ENCODE measurements around the gene TPM2. TPM values are rescaled to one million over a fixed set of nuclear protein-coding genes. Genes with fewer than 3 reads are reported as not detected.

Gene TPM2
- polyA plus RNA-seq (2012; ENCODE audit: insufficient read depth, insufficient read length) = 53.5 TPM

DNA sequence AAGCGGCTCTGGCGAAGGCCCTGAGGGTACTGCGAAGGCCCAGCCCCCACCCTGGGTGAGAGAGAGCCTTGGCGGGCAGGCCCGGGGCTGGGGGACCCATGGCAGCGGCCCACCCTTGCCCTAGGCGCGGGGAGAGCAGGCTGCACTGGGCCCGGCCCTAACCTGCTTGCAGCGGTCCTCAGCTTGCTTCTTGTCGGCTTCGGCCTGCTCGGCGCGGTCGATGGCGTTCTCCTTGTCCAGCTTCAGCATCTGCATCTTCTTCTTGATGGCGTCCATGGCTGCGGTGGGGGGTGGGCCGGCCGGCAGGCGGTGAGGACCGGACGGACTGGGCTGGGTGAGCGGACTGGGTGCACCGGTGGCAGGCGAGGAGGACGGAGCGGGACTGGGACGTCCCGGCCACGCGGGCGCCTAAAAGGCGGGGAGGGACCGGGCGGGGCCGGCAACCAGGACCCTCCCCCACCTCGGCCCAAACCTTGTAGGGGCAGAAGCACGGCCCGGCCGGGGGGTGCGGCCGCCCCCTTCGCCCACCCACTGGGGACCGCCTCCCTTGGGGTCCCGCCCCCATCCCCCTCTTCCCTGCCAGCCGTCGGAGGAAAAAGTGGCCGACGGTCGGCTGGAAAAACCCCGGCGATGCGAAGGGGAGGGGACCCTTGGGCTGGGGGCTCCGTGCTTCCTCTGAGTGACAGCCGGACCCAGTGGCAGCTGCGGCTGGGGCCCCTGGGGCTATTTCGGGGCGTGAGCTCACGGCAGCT lies at the start of gene TPM2:
Gene TPM2, minus strand, starts transcription at position 384 of the 752 bp plus-strand sequence. Its CDS starts 108 bp downstream, at position 276.
- DNase-seq (ENCODE audit: low read depth, low spot score) = no peak
- H3K4me3 ChIP-seq (ENCODE audit: low read length) = peak within 1 kb of the TSS; percentile 68

GRCh38 chr9:35738924-35739323 lies 49.2 kb upstream of the TPM2 start:
- no peak overlapping the region for H3K4me3 ChIP-seq (ENCODE audit: low read length)
- DNase-seq (ENCODE audit: low read depth, low spot score) = no peak

DNA sequence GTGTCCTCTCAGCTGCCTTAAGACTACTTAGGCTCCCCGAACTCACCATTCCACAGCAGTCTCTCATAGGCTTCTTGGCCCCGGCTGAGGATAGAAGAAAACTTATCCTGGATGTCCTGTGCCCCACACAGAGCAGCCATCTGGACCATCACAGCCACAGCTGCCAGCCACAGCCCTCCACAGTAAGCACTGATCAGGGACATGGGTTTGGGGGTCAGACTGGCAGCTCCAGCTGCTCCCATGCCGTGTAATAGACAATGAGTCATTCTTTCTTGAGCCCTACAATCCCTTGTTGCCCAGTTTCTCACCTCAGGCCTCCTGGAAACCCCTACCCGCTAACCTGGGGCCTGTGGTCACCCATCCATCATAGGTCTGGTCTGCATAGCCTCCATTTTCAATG lies 48.5 kb upstream of the TPM2 start:
- DNase-seq (ENCODE audit: low read depth, low spot score) = no peak

DNA sequence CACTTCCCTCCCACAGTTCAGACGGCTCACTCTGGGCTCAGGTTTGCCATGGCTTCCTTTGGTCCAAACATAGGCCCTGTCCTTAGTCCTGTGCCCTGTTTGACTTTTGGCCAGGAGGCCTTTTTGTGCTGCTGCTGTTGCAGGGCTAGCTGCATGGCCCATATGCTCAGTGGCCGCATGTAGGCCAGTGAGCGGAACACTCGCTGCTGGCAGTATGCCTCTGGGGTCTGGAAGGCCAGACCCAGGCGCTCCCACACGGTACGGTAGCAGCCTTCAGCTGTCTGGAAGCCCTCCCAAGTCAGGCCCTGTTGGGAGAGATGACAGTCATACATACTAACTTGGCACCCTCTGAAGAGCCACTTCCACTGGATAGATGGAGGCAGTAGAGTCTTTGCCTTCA lies 47.4 kb upstream of the TPM2 start:
- DNase-seq (ENCODE audit: low read depth, low spot score) = no peak
- H3K4me3 ChIP-seq (ENCODE audit: low read length) = no peak overlapping the region

More for the DNA sequence above, 48.5 kb upstream of the TPM2 start:
- no peak overlapping the region for H3K4me3 ChIP-seq (ENCODE audit: low read length)

DNA sequence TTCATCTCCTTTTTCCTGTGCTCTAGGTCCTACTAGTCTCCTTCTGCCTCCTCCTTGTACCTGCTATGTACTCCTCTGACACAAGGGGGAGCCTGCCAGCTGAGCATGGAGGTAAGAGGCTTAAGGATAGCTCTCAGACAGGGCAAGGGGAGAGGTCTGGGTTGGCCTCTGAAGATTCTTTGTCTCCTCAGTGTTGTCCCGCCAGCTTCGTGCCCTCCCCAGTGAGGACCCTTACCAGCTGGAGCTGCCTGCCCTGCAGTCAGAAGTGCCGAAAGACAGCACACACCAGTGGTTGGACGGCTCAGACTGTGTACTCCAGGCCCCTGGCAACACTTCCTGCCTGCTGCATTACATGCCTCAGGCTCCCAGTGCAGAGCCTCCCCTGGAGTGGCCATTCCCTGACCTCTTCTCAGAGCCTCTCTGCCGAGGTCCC lies 46.5 kb upstream of the TPM2 start:
- DNase-seq (ENCODE audit: low read depth, low spot score) = peak; percentile 73
- no peak overlapping the region for H3K4me3 ChIP-seq (ENCODE audit: low read length)

GRCh38 chr9:35734096-35734495 lies 44.4 kb upstream of the TPM2 start:
- no peak for DNase-seq (ENCODE audit: low read depth, low spot score)
- H3K4me3 ChIP-seq (ENCODE audit: low read length) = no peak overlapping the region

DNA sequence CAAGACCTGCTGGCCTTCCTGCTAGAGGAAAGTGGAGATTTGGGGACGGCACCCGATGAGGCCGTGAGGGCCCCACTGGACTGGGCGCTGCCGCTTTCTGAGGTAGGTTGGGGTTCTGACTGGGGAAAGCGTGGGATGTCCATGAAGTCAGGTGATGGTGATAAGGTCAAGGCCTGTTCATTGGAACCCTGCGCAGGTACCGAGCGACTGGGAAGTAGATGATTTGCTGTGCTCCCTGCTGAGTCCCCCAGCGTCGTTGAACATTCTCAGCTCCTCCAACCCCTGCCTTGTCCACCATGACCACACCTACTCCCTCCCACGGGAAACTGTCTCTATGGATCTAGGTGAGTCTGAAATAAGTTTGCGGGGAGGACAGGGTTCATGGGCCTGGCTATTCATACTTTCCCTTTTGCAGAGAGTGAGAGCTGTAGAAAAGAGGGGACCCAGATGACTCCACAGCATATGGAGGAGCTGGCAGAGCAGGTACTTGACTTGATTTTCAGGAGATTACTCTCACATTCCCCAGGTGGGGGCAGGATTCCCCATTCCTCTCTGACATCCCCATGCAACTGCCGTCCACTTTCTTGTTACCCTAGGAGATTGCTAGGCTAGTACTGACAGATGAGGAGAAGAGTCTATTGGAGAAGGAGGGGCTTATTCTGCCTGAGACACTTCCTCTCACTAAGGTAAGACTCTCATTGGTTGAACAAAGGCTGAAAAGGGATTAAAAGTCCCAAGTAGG lies 43.2 kb upstream of the TPM2 start:
- DNase-seq (ENCODE audit: low read depth, low spot score) = no peak
- peak overlapping the region; percentile 66 for H3K4me3 ChIP-seq (ENCODE audit: low read length)

- peak within 1 kb of the TSS; percentile 66 for H3K4me3 ChIP-seq (ENCODE audit: low read length)
- peak; percentile 96 for DNase-seq (ENCODE audit: low read depth, low spot score)
These were observed 42.6 kb upstream of the TPM2 start, which contains the start of the genes CREB3 and TLN1 for GRCh38 chr9:35732185-35732799. Gene CREB3 (plus strand): TSS chr9:35732666. CDS start chr9:35732773, 107 bp downstream. Gene TLN1 (minus strand): TSS chr9:35732195. CDS start chr9:35725694, 6,501 bp downstream.

DNA sequence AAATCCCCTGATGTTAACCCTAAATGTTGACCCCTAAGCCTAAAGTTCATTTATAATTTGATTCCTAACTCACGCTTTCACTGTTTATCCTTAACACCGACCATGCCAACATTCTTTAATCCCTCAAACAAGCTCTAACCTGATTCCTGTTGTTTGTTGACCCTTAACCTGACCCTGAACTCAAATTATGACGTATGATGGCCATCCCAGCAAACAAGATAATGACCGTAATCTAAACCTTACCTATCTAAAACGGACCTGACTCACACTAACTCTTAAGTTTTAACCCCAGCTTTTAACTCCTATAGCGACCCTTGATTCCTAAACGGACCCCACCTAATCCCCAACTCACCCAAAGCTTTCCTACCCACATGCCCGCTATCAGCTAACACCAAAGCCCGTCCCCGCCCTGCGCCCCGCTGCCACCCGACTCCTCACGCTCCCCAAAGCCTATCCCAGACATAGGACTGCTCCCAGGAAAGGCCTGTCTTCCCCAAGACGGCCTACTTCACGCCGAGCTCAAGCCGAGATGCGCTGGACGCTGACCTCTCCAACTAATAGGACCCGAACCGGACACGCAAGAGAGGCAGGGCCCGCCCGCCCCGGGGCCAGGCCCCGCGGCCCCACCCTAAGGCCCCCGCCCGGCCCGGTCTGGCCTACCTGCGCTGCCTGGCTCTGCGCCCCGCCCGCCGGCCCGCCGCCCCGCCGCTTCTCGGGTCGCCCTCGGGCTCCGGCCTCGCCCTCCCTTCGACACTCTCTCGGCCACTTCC lies 41.9 kb upstream of the TPM2 start:
- DNase-seq (ENCODE audit: low read depth, low spot score) = no peak
- H3K4me3 ChIP-seq (ENCODE audit: low read length) = peak overlapping the region; percentile 66

GRCh38 chr9:35730486-35730854 lies 40.7 kb upstream of the TPM2 start:
- H3K4me3 ChIP-seq (ENCODE audit: low read length) = peak overlapping the region; percentile 66; the same call in 1 of the 2 replicates
- DNase-seq (ENCODE audit: low read depth, low spot score) = no peak

DNA sequence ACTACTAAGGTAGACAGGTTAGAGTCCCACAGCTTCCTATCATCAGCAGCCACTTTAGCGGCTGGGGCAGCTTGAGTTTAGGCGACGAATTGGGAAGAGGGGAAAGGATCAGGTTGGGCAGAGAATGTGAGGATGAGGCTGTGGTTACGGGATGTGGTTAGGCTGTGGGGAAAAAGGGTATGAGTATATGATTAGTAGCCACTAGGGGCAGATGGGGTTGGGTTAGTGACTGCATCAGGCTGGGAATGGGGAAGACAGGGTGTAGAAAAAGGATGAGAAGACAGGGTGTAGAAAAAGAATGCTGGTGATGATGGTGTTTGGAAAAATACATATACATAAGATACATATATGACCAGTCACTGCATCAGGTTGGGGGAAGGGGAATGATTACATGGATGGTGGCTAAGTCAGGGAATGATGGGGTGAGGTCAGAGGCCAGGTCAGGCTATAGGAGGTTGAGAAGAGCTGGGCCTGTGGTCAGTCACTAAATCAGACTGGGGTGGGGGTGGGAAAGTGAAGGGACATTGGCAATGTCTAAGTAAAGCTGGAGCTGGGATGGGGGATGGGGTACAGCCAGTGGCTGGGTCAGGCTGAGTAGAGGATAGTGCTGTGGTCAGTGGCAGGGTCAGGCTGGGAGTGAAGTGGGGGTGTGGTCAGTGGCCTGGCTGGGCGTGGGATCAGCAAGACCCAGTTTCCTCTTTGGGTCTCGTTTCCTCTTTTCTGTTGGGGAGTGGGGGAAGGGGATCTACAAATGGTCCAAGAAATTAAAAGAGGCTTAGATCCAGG lies 40.2 kb upstream of the TPM2 start:
- peak; percentile 65 for DNase-seq (ENCODE audit: low read depth, low spot score)
- H3K4me3 ChIP-seq (ENCODE audit: low read length) = no peak overlapping the region

DNA sequence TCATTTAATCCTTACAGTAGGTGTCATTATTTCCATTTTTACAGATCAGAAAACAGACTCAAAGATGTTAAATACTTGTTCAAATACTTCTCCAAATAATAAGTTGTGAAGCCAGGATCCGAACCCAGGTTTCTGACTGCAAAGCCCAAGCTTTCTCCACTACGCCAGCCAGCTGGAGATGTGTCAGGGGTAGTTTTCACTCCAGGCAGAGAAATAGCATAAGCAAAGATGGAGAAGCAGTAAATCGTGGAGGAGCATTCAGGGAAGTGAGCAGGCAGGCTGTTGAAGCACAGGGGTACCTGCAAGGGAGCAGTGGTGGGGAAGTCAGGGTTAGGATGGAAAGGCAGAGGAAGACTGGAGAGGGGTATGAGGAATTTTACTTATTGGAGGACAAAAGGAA lies 39.4 kb upstream of the TPM2 start:
- no peak for DNase-seq (ENCODE audit: low read depth, low spot score)
- no peak overlapping the region for H3K4me3 ChIP-seq (ENCODE audit: low read length)

DNA sequence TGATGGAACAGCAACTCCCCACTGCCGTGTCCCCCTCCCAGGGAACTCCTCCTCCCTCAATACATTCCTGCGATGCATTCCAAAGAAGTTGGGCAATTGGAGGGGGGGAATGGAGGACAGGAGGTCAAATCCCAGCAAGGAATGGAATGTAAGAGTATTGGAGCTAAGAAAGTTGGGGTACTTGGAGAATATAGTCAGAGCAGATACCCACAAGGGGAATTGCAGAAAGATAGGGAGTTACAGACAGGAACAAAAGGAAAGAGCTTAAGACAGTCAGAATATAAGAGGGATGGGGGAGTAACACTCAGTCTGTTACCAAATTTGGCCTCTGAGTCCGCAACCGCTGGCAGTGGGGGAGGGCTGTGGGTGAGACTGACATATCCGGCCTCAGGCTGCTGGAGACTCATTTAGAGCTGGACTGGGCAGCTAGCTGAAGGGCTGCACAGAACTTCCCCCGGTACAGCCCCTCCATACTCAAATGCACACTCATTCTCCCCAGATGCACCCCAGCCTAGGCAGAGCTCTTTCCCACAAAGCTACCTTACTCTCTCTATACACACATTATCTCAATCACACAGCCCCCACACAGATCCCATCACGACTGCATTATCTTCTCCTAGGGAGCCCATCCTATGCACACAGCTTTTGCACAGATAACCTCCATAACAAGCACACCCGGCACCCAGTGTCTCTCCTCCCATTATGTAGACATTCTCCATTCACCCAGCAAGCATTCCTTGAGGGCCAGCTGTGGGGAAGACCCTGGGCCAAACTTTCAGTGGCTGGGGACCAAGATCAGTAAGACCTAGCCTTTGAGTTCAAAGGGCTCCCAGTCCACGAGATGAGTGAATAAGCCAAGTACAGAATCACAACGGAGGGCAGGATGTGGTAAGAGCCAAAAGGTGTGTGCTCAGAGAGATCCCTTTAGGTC lies 38.6 kb upstream of the TPM2 start:
- H3K4me3 ChIP-seq (ENCODE audit: low read length) = no peak overlapping the region

DNA sequence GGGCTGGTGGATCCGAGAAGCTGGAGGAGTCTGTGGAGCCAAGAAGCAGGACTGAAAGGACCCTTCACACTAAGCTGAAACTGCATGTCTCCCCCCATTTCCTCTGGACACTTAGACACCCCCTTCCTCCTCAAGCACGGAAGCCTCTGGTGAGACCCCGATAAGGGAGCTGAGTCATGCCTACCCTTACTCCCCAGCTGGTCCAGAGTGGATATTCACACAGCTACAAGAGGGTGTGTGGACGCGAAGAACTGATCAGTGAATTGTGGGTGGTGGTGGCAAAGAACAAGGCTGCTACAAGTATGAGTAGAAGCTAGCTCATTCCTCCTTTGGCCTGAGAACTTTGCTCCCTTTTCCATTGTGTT lies 37.9 kb upstream of the TPM2 start:
- no peak for DNase-seq (ENCODE audit: low read depth, low spot score)
- H3K4me3 ChIP-seq (ENCODE audit: low read length) = no peak overlapping the region

More for the DNA sequence above, 38.6 kb upstream of the TPM2 start:
- DNase-seq (ENCODE audit: low read depth, low spot score) = peak; percentile 60

GRCh38 chr9:35726931-35727330 lies 37.2 kb upstream of the TPM2 start:
- peak; percentile 64 for DNase-seq (ENCODE audit: low read depth, low spot score)
- H3K4me3 ChIP-seq (ENCODE audit: low read length) = no peak overlapping the region

DNA sequence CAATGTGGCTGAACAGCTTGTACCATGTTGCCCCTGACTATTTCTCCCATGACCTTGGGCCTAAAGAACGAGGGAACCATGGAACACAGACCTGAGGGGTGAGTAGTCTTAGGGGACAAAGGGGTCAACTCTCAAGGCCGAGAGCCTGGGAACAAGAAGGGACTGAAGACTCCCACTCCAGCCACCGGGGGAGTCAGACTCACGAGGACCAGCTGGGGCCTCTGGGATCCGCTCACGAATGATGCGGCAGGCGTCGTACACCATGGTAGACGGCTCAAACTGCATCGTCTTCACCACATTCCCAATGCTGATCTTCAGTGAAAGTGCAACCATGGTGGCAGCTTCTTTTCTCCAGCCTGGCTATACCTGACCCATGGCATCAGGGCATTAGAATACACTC lies 35.6 kb upstream of the TPM2 start:
- H3K4me3 ChIP-seq (ENCODE audit: low read length) = no peak overlapping the region
- no peak for DNase-seq (ENCODE audit: low read depth, low spot score)

GRCh38 chr9:35723908-35724307 lies 34.2 kb upstream of the TPM2 start:
- DNase-seq (ENCODE audit: low read depth, low spot score) = no peak

More at GRCh38 chr9:35723908-35724307, 34.2 kb upstream of the TPM2 start:
- no peak overlapping the region for H3K4me3 ChIP-seq (ENCODE audit: low read length)

Data from Jurkat, Clone E6-1 (cell line).